Esophagus squamous epithelium (tissue), 4 donors: ENCODE data around the gene CAPZB.

Experiments used
- POLR2A ChIP-seq, 4 donors: fragments of 450-650 bp; IDR thresholded peaks; one replicate each; pipeline ENCODE4 v1.6.1; 2017; ENCODE audit warnings: antibody characterized with exemption in 4 of 4, mild to moderate bottlenecking in 4 of 4, moderate library complexity in 3 of 4
- TF ChIP-seq, protein P1 (sequence below), 6 experiments: fragments of 450-650 bp in 4 of 6; fragments of 200-600 bp in 2 of 6; sonication (generic) in 2 of 6; IDR thresholded peaks; one replicate each; pipeline ENCODE4 v1.5.1; 2016 to 2019; ENCODE audit warnings: antibody characterized with exemption in 6 of 6, mild to moderate bottlenecking in 4 of 6, moderate library complexity in 4 of 6

DNA sequence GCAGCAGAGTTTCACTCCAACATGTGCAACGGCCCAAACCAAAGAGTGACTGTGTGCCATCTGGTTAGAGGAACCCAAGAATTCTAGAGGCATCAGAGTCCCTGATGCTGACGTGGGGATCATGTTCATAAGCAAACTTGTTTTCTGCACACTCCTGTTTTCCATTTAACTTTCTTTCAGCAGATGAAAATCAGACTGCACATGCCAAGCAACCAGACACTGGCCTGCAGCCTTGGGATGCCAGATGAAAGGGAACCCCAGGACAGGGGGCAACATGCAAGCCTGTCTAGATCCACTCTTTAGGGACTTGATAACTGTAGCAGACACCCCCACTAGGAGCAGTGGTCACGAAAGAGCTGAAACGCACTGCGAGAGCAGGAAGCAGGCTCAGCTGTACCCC is 116.4 kb downstream of the CAPZB start:
- TF ChIP-seq POLR2A (IDR thresholded peaks at IDR 0.05) = no peak
- TF ChIP-seq, protein P1, sequence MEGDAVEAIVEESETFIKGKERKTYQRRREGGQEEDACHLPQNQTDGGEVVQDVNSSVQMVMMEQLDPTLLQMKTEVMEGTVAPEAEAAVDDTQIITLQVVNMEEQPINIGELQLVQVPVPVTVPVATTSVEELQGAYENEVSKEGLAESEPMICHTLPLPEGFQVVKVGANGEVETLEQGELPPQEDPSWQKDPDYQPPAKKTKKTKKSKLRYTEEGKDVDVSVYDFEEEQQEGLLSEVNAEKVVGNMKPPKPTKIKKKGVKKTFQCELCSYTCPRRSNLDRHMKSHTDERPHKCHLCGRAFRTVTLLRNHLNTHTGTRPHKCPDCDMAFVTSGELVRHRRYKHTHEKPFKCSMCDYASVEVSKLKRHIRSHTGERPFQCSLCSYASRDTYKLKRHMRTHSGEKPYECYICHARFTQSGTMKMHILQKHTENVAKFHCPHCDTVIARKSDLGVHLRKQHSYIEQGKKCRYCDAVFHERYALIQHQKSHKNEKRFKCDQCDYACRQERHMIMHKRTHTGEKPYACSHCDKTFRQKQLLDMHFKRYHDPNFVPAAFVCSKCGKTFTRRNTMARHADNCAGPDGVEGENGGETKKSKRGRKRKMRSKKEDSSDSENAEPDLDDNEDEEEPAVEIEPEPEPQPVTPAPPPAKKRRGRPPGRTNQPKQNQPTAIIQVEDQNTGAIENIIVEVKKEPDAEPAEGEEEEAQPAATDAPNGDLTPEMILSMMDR (IDR thresholded peaks at IDR 0.05) = no peak
